ENCODE measurements around the gene FHOD1.
A peak's percentile ranks its signal among the peaks of the same experiment; 100 is the strongest.

FHOD1 gene

GRCh38 chr16:67283039-67283825, 36.0 kb upstream of the FHOD1 start:
- Histone ChIP-seq H3K4me3 (ENCODE audit: low read depth, low read length) (no peak overlapping the region), H3K36me3 (ENCODE audit: control insufficient read depth in 2 of 2, insufficient read depth in 1 of 2, low read length in 2 of 2) (peaks cover 0 to 44% of the 10 kb centered on the region in 2 experiments; a peak in 1 of 3 replicates), H3K9me3 (ENCODE audit: control insufficient read depth, insufficient read depth, low read depth, low read length) (no peaks in the 10 kb centered on the region), H3K4me1 (ENCODE audit: control insufficient read depth, insufficient read depth, low read length) (no peaks in the 10 kb centered on the region), H3K27ac (ENCODE audit: extremely low read depth, low read depth, low read length) (no peak overlapping the region)
- ChIA-PET CTCF (interaction anchor here (1.0 to 3.8 kb wide), 6 partner anchors 11 to 43 kb away, joined by 4 to 26 read pairs (median 12); partner anchors contain the start of genes KCTD19 and LRRC36), POLR2A (interaction anchor here (0.5 kb wide), 1 partner anchor 139 kb away, joined by 5 read pairs; no protein-coding TSS in a partner anchor)
- TF ChIP-seq, protein P1, sequence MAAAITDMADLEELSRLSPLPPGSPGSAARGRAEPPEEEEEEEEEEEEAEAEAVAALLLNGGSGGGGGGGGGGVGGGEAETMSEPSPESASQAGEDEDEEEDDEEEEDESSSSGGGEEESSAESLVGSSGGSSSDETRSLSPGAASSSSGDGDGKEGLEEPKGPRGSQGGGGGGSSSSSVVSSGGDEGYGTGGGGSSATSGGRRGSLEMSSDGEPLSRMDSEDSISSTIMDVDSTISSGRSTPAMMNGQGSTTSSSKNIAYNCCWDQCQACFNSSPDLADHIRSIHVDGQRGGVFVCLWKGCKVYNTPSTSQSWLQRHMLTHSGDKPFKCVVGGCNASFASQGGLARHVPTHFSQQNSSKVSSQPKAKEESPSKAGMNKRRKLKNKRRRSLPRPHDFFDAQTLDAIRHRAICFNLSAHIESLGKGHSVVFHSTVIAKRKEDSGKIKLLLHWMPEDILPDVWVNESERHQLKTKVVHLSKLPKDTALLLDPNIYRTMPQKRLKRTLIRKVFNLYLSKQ (tag by site-specific recombination; IDR thresholded peaks at IDR 0.05; ENCODE audit: borderline replicate concordance) = no peak
- TF ChIP-seq, protein P2, sequence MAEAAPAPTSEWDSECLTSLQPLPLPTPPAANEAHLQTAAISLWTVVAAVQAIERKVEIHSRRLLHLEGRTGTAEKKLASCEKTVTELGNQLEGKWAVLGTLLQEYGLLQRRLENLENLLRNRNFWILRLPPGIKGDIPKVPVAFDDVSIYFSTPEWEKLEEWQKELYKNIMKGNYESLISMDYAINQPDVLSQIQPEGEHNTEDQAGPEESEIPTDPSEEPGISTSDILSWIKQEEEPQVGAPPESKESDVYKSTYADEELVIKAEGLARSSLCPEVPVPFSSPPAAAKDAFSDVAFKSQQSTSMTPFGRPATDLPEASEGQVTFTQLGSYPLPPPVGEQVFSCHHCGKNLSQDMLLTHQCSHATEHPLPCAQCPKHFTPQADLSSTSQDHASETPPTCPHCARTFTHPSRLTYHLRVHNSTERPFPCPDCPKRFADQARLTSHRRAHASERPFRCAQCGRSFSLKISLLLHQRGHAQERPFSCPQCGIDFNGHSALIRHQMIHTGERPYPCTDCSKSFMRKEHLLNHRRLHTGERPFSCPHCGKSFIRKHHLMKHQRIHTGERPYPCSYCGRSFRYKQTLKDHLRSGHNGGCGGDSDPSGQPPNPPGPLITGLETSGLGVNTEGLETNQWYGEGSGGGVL (tag by site-specific recombination; IDR thresholded peaks at IDR 0.05) = 0 out of 2 replicates have a peak, but pooled peaks have one; percentile 9
- TF ChIP-seq, protein P3, sequence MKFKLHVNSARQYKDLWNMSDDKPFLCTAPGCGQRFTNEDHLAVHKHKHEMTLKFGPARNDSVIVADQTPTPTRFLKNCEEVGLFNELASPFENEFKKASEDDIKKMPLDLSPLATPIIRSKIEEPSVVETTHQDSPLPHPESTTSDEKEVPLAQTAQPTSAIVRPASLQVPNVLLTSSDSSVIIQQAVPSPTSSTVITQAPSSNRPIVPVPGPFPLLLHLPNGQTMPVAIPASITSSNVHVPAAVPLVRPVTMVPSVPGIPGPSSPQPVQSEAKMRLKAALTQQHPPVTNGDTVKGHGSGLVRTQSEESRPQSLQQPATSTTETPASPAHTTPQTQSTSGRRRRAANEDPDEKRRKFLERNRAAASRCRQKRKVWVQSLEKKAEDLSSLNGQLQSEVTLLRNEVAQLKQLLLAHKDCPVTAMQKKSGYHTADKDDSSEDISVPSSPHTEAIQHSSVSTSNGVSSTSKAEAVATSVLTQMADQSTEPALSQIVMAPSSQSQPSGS (tag by site-specific recombination; IDR thresholded peaks at IDR 0.05; ENCODE audit: low read depth) = peak; percentile 73
- TF ChIP-seq ZBTB48 (tag by site-specific recombination; IDR thresholded peaks at IDR 0.05) = peak; percentile 77; the same call in 1 of the 2 replicates
- no peak for TF ChIP-seq ZNF518A (tag by site-specific recombination; conservative IDR thresholded peaks at IDR 0.05; ENCODE audit: low read depth)
- TF ChIP-seq ZNF521 (tag by site-specific recombination; IDR thresholded peaks at IDR 0.05) = no peak
- TF ChIP-seq PRDM1 (tag by site-specific recombination; IDR thresholded peaks at IDR 0.05) = no peak
- TF ChIP-seq, protein P4, sequence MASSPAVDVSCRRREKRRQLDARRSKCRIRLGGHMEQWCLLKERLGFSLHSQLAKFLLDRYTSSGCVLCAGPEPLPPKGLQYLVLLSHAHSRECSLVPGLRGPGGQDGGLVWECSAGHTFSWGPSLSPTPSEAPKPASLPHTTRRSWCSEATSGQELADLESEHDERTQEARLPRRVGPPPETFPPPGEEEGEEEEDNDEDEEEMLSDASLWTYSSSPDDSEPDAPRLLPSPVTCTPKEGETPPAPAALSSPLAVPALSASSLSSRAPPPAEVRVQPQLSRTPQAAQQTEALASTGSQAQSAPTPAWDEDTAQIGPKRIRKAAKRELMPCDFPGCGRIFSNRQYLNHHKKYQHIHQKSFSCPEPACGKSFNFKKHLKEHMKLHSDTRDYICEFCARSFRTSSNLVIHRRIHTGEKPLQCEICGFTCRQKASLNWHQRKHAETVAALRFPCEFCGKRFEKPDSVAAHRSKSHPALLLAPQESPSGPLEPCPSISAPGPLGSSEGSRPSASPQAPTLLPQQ (tag by site-specific recombination; IDR thresholded peaks at IDR 0.05) = peak; percentile 30; the same call in 1 of the 2 replicates
- TF ChIP-seq ZNF623 (tag by site-specific recombination; IDR thresholded peaks at IDR 0.05) = peak; percentile 100

GRCh38 chr16:67282447-67282805, 35.1 kb upstream of the FHOD1 start:
- TF ChIP-seq, protein P5, sequence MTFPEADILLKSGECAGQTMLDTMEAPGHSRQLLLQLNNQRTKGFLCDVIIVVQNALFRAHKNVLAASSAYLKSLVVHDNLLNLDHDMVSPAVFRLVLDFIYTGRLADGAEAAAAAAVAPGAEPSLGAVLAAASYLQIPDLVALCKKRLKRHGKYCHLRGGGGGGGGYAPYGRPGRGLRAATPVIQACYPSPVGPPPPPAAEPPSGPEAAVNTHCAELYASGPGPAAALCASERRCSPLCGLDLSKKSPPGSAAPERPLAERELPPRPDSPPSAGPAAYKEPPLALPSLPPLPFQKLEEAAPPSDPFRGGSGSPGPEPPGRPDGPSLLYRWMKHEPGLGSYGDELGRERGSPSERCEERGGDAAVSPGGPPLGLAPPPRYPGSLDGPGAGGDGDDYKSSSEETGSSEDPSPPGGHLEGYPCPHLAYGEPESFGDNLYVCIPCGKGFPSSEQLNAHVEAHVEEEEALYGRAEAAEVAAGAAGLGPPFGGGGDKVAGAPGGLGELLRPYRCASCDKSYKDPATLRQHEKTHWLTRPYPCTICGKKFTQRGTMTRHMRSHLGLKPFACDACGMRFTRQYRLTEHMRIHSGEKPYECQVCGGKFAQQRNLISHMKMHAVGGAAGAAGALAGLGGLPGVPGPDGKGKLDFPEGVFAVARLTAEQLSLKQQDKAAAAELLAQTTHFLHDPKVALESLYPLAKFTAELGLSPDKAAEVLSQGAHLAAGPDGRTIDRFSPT (tag by site-specific recombination; IDR thresholded peaks at IDR 0.05) = no peak
- TF ChIP-seq ZNF555 (tag by site-specific recombination; conservative IDR thresholded peaks at IDR 0.05) (no peak), ZNF223 (tag by site-specific recombination; IDR thresholded peaks at IDR 0.05) (no peak)
- Histone ChIP-seq H3K4me3 (ENCODE audit: low read depth, low read length) (no peak overlapping the region), H3K27ac (ENCODE audit: extremely low read depth, low read depth, low read length) (no peak overlapping the region), H3K9me3 (ENCODE audit: control insufficient read depth, insufficient read depth, low read depth, low read length) (no peaks in the 10 kb centered on the region), H3K36me3 (ENCODE audit: control insufficient read depth in 2 of 2, insufficient read depth in 1 of 2, low read length in 2 of 2) (peaks cover 0 to 44% of the 10 kb centered on the region in 2 experiments; a peak in 1 of 3 replicates), H3K4me1 (ENCODE audit: control insufficient read depth, insufficient read depth, low read length) (no peaks in the 10 kb centered on the region)
- POLR2A ChIA-PET = no interaction called here
- CTCF ChIA-PET = interaction anchor here (1.0 to 1.9 kb wide), 4 partner anchors 12 to 31 kb away, joined by 3 to 7 read pairs (median 5); no protein-coding TSS in a partner anchor

All from HEK293 (cell line).